ENCODE results near the gene SPOCK1. TPM values are rescaled to one million over a fixed set of nuclear protein-coding genes. Genes with fewer than 3 reads are reported as not detected.

SPOCK1 gene
- total RNA-seq, 1 experiment from 2014 or later, result 0.27 TPM

DNA sequence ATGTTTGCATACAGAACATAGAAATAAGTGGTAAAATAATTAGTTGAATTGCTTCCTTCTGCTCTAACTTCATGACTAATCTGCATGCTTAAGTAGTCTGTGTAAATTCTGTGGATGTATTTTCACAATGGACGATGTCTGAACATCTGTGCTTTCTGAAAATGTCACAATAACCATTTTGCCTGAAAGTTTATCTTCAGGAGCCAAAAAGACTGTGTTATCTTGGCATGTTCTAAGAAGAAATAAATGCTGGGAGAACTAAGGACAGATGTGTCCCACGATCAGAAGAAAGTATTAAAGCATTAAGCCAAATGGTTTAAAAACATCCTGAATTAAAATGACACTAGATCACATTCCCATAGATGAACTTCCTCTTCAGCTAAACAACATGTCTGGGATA is 397.6 kb downstream of the SPOCK1 start:
- no peak overlapping the region for H3K4me3 ChIP-seq (replicated peaks in 1 of 2; ENCODE audit: low read depth in 1 of 2, low read length in 2 of 2)
- POLR2A ChIA-PET, result no interaction called here
- BruUV-seq (replicated peaks), result no TSS peak
- CTCF ChIA-PET, result no interaction called here
- H3K27ac ChIP-seq (ENCODE audit: low read depth, low read length), result no peak overlapping the region
- H3K27me3 ChIP-seq (ENCODE audit: insufficient read depth, low read length), result peaks cover 65% of the 10 kb centered on the region
- no peak overlapping the region for H3K4me2 ChIP-seq (ENCODE audit: low read length)
- no peaks in the 10 kb centered on the region for H3K9me3 ChIP-seq (ENCODE audit: control insufficient read depth in 1 of 2, insufficient read depth in 1 of 2, low read depth in 1 of 2, low read length in 2 of 2)
- no peaks in the 10 kb centered on the region for H3K79me2 ChIP-seq (ENCODE audit: insufficient read depth, low read length)
- no peak overlapping the region for H3K9ac ChIP-seq (ENCODE audit: low read length)
- no peak for TF ChIP-seq RAD21 (IDR thresholded peaks at IDR 0.05; ENCODE audit: low read depth)
- no peak for TF ChIP-seq EGR1 (IDR thresholded peaks at IDR 0.05; ENCODE audit: low read depth)
- TF ChIP-seq TCF7L2 (IDR thresholded peaks at IDR 0.05; ENCODE audit: borderline replicate concordance, extremely low read depth, insufficient read depth, insufficient read length), result no peak
- TF ChIP-seq CBX3 (IDR thresholded peaks at IDR 0.05; ENCODE audit: low read depth), result no peak
- no peak for TF ChIP-seq EZH2phosphoT487 (IDR thresholded peaks at IDR 0.05; ENCODE audit: borderline replicate concordance)
- TF ChIP-seq SIN3A (IDR thresholded peaks at IDR 0.05; ENCODE audit: low read depth), result no peak
- TF ChIP-seq ZNF274 (IDR thresholded peaks at IDR 0.05; ENCODE audit: low read depth, low read length), result no peak
- TF ChIP-seq POLR2AphosphoS5 (IDR thresholded peaks at IDR 0.05; ENCODE audit: low read depth, low read length), result no peak
- no peak for TF ChIP-seq POLR2A (IDR thresholded peaks at IDR 0.05; ENCODE audit: borderline replicate concordance, extremely low read depth, insufficient read depth, insufficient read length)
- TF ChIP-seq SP1 (IDR thresholded peaks at IDR 0.05; ENCODE audit: low read depth), result no peak
- no peak for TF ChIP-seq SRF (IDR thresholded peaks at IDR 0.05; ENCODE audit: low read depth)
- TF ChIP-seq, protein P1, sequence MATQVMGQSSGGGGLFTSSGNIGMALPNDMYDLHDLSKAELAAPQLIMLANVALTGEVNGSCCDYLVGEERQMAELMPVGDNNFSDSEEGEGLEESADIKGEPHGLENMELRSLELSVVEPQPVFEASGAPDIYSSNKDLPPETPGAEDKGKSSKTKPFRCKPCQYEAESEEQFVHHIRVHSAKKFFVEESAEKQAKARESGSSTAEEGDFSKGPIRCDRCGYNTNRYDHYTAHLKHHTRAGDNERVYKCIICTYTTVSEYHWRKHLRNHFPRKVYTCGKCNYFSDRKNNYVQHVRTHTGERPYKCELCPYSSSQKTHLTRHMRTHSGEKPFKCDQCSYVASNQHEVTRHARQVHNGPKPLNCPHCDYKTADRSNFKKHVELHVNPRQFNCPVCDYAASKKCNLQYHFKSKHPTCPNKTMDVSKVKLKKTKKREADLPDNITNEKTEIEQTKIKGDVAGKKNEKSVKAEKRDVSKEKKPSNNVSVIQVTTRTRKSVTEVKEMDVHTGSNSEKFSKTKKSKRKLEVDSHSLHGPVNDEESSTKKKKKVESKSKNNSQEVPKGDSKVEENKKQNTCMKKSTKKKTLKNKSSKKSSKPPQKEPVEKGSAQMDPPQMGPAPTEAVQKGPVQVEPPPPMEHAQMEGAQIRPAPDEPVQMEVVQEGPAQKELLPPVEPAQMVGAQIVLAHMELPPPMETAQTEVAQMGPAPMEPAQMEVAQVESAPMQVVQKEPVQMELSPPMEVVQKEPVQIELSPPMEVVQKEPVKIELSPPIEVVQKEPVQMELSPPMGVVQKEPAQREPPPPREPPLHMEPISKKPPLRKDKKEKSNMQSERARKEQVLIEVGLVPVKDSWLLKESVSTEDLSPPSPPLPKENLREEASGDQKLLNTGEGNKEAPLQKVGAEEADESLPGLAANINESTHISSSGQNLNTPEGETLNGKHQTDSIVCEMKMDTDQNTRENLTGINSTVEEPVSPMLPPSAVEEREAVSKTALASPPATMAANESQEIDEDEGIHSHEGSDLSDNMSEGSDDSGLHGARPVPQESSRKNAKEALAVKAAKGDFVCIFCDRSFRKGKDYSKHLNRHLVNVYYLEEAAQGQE (IDR thresholded peaks at IDR 0.05; ENCODE audit: low read depth), result no peak
- TF ChIP-seq, protein P2, sequence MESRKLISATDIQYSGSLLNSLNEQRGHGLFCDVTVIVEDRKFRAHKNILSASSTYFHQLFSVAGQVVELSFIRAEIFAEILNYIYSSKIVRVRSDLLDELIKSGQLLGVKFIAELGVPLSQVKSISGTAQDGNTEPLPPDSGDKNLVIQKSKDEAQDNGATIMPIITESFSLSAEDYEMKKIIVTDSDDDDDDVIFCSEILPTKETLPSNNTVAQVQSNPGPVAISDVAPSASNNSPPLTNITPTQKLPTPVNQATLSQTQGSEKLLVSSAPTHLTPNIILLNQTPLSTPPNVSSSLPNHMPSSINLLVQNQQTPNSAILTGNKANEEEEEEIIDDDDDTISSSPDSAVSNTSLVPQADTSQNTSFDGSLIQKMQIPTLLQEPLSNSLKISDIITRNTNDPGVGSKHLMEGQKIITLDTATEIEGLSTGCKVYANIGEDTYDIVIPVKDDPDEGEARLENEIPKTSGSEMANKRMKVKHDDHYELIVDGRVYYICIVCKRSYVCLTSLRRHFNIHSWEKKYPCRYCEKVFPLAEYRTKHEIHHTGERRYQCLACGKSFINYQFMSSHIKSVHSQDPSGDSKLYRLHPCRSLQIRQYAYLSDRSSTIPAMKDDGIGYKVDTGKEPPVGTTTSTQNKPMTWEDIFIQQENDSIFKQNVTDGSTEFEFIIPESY (IDR thresholded peaks at IDR 0.05; ENCODE audit: extremely low read depth, insufficient replicate concordance, low read length), result no peak
- no peak for TF ChIP-seq MAX (IDR thresholded peaks at IDR 0.05)
- no peak for TF ChIP-seq FOSL1 (IDR thresholded peaks at IDR 0.05; ENCODE audit: low read depth)
- TF ChIP-seq JUND (IDR thresholded peaks at IDR 0.05), result no peak
- TF ChIP-seq ELF1 (IDR thresholded peaks at IDR 0.05; ENCODE audit: borderline replicate concordance, low read depth), result no peak
- TF ChIP-seq EZH2 (IDR thresholded peaks at IDR 0.05), result no peak
- no peak for TF ChIP-seq YY1 (IDR thresholded peaks at IDR 0.05; ENCODE audit: extremely low read depth, insufficient replicate concordance, low read depth, low read length)
- TF ChIP-seq, protein P3, sequence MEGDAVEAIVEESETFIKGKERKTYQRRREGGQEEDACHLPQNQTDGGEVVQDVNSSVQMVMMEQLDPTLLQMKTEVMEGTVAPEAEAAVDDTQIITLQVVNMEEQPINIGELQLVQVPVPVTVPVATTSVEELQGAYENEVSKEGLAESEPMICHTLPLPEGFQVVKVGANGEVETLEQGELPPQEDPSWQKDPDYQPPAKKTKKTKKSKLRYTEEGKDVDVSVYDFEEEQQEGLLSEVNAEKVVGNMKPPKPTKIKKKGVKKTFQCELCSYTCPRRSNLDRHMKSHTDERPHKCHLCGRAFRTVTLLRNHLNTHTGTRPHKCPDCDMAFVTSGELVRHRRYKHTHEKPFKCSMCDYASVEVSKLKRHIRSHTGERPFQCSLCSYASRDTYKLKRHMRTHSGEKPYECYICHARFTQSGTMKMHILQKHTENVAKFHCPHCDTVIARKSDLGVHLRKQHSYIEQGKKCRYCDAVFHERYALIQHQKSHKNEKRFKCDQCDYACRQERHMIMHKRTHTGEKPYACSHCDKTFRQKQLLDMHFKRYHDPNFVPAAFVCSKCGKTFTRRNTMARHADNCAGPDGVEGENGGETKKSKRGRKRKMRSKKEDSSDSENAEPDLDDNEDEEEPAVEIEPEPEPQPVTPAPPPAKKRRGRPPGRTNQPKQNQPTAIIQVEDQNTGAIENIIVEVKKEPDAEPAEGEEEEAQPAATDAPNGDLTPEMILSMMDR (IDR thresholded peaks at IDR 0.05 in 2 of 3, conservative IDR thresholded peaks at IDR 0.05 in 1 of 3; ENCODE audit: borderline replicate concordance in 1 of 3, insufficient read depth in 1 of 3, low read depth in 2 of 3, low read length in 2 of 3), result no peak
- H2AFZ ChIP-seq (ENCODE audit: low read depth, low read length, poor library complexity, severe bottlenecking), result no peak overlapping the region
- DNase-seq (ENCODE audit: low read depth, low spot score) (no peak), ATAC-seq (no peak)
- H4K20me1 ChIP-seq (ENCODE audit: insufficient read depth), result no peaks in the 10 kb centered on the region
- no peaks in the 10 kb centered on the region for H3K36me3 ChIP-seq (ENCODE audit: control insufficient read depth in 1 of 2, insufficient read depth in 2 of 2, low read length in 2 of 2)
- H3K9me2 ChIP-seq (ENCODE audit: insufficient read depth), result no peaks in the 10 kb centered on the region
- no peaks in the 10 kb centered on the region for H3K4me1 ChIP-seq (ENCODE audit: control insufficient read depth in 1 of 2, insufficient read depth in 2 of 2, low read length in 2 of 2)
- intact Hi-C loops (cut with micrococcal nuclease), result no loop called here
- RAD21 ChIA-PET (ENCODE audit: low non-redundant PET in 1 of 2, low total read pairs in 2 of 2, uncharacterized antibody in 2 of 2, unreplicated experiment in 2 of 2), result no interaction called here

Data from HCT116 (cell line).